GM19239 (cell line): Measurements from ENCODE around the gene FBXL7.

Experiments used
- DNase-seq: peaks from one replicate; pipeline ENCODE4 v3.0.0; 2011; ENCODE audit warnings: low spot score; ENCODE audit not compliant: insufficient read length
- FAIRE-seq: peaks from 2 replicates; lab custom pipeline; 2011; peaks lifted over from hg19 to GRCh38; lab: Jason Lieb, UNC

The FBXL7 gene

DNA sequence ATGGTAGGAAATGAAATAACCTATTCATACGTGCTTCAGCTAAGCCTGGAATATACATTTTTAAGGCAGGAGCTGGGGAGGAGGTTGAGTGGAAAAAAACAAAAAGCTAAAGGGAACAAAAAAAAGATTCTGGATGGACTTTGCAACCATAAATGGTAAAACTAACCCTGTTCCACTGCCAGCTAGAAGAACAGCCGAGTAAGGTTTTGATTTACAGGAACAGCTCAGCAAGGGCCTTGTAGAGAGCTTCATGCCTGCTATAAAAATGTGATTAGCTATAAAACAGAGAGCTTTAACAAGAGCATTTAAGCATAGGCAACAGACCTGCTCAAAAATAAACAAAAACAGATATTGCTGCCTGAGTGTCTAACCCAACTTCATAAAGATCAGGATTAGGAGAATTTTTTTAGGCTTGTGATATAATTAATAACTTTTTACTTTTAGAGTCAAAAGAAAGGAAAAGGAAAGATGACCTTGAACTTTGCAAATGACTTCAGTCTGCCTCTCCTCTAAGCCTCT is 194.8 kb downstream of the FBXL7 start:
- FAIRE-seq (no peak), DNase-seq (no peak)

DNA sequence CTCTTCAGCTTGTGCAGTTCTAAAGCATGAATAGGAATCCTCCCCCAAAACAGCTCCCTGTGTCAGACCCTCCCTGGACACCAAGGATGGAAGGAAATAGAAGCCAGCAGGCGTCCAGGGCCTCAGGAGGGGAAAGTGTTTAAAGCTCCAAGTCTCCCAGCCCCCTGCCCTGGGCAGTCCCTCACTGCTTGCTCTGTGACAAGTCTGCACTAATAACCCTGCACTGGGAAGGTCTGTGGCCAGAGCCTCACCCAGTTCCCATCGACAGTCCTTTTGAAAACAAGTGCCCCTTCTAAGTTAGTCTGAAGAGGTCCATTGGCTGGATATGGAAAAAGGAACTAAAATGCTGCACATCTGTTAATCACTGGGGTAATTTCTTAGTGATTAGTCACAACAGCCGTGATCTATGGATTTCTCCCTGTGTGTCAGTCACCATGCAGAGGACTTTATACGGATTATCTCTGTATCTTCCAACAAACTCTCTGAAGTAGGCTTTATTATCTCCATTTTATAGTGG is 195.3 kb downstream of the FBXL7 start:
- FAIRE-seq = no peak
- no peak for DNase-seq

DNA sequence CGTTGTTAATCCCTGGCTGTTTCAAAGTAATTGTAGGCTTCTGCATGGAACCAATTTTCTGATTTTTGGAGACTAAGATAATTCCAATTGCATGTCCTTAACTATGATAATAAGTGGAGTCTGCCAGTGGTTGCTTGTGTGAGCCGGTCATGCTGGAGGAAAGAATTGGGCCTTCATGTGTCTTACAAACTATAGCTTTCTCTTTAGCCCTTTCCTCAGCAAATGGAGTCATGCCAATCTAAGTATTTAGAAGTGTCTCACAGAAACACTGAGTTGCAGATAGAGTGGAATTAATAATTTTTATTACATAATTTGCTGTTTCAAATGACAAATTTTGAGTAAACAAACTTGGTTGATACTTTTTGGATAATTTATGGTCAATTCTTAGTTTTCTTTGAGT is 200.4 kb downstream of the FBXL7 start:
- no peak for FAIRE-seq

DNA sequence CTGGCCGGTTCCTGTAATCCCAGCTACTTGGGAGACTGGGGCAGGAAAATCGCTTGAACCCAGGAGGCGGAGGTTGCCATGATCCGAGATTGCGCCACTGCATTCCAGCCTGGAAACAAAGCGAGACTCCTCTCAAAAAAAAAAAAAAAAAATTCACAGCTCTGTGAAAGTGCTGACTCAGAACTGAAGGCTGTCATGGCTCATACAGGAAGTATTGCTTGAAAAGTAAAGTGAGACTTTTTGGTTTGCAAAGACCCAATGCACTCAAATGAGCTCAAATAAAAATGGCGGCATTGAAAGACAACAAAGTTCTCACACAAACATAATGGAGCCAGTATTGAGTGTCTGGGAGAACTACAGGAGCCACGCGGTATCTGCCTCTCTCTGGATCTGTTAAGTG is 202.1 kb downstream of the FBXL7 start:
- FAIRE-seq = no peak

More for the DNA sequence above, 200.4 kb downstream of the FBXL7 start:
- DNase-seq = no peak

DNA sequence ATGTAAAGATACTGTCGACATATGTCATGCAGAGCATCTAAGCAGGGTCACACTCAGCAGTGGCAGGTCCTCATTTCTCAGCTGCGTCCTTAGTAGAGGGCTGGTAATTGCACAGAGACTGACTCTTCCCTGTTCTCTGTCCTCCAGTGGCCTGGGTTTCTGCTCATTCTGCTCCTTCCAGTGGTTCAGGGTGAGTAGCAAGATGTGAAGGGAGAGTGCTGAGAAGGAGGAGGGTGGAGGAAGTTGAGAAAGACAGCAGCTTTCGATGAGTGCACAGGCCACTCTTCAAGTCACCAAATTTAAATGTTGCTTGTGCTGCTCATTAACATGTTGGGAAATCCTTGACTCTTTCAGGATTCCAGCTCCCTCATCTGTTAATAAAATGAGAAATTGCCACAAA is 203.9 kb downstream of the FBXL7 start:
- no peak for DNase-seq
- FAIRE-seq = no peak

More for the DNA sequence above, 202.1 kb downstream of the FBXL7 start:
- DNase-seq = no peak

DNA sequence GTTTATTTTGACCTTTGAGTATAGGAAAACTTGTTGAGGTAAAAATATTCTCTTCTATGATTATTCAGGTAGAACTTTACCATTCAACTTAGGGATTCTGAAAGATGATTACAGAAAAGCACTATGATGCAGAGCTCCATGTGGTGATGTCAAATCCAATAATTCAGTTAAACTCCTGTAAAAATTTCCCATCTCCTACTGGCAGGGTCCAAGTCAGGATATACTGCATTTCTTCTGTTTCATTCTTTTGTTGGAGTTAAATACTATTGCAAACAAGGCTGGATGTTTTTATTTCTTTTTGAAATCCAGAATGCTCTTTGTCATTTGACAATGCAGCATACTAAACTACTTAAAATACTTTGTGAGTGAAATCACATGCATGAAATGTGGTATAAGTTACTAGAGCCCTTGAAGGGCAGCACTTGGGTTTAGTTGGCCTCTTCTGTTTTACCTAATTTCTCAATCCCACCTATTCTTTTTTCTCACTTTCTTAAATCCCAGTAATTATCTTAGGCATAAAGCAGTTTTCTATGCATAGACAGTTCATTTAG is 204.5 kb downstream of the FBXL7 start:
- FAIRE-seq = no peak
- DNase-seq = no peak

DNA sequence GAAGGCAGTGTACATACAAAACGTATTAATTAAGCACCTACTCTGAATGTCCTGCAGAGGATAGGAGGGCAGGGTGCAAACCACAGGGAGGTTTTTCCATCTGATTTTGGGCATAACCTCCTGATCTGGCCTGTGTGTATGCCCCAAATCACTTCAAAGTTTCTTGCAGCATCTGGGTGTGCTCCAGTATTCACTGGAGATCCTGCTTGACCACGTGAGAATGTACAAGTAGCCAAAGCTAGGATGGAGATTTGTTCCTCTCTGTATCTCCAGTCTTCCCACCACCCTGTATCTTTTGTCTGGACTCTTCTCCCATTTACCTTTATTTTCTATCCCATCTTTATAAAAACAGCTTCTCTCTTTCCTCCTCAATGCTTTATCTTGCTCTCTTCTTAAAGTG is 207.7 kb downstream of the FBXL7 start:
- DNase-seq (no peak), FAIRE-seq (no peak)

DNA sequence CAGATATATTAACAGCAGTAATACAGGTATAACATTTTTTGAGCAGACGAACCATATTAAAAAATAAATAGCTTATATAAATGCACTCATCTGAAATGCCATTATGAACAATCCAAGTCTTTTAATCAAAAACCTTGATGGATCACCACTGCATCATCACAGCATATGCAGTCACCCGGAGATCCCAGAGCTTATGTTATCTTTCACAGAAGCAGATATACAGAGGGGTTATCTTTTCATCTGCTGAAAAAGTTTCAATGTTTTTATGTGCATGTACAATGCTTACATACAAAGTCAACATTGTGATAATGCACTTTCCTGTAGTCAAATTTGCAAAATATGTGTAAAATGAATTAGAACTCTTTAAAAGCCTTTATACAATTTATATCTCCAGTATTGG is 211.9 kb downstream of the FBXL7 start:
- DNase-seq = no peak
- FAIRE-seq = no peak

DNA sequence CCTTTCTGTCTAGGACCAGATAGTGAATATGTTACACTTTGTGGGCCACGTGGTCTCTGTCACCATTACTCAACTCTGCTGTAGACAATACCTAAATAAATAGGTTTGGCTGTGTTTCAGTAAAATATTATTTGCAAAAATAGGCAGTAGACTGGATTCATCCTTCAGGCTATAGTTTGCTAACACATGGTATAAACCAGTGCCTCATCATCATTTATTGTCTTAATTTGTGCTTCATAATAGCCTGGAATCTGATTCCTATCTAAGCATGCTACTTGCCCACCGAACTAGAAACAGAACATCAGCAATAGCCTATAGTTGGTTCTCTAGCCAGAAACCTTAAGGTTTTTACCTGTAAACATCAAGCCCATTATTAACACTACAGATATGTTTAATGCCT is 215.6 kb downstream of the FBXL7 start:
- DNase-seq = no peak
- no peak for FAIRE-seq

DNA sequence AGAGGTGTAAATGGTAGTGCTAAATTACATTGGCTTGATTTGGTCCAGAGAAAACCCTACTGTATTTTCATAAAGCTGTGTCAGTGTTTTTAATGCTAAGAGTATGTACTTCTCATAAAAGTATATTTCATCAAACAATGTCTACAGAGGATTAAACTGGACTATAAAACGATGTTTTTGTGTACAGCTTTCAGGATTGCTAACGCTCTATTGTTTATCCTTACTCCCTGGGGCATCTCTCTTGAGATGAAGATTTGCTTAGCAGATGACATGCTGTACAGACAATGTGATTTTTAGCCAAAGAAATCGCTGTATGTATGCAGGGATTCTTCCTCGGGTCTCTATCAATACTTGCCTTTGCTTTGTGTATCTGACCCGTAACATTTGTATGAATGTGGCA is 216.0 kb downstream of the FBXL7 start:
- no peak for FAIRE-seq
- no peak for DNase-seq

DNA sequence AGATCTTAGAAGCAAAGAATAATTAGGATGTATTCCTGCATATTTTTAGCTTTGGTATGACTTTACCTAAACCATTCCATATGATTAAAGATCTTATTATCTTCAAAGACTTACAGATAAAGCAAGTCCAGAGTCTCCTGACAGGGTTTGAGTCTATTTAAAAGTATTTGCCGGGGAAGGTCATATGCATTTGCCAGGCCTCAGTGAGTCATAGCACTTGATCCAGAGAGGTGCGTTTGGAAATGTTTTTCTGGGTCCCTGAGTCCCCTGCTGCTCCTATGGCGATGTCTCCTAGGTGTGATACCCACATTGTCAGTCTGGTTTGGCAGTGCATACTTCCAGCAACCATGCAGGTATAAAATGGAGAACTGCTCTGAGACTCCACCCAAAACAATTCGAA is 217.0 kb downstream of the FBXL7 start:
- FAIRE-seq (no peak), DNase-seq (no peak)

DNA sequence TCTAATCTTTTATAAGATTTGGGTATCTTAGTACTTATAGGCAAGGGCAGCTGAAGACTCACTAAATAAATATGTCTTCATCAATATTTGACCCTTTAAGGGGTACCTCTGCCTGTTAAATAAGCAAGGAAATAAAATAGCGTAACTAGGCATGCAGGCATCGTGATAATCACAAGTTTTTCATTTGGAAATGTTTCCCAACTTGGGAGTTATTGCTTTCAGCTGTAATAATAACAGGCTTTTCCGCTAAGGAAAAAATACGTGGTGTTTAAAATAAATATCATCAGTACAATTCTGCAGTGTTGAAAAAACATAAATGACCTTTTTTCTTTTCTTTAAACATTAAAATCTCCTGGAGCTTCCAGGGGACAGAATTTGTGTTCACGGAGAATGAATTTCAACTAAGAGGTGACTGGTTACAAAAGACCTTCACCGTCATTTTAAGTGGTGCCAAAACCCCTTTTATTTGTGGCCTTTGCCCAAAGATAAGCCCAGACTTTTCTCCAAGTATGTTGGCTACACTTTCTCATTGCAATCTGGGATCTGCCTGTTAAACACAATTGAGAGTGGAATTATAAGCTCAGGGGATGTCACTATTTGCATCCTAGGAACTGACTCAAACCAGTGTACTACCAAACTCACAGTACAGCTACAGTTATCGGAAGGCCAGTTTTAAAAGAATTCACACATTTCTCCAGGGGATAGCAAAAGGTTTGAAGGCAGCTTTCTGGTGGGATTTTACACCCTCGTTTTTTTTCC is 218.6 kb downstream of the FBXL7 start:
- no peak for FAIRE-seq

DNA sequence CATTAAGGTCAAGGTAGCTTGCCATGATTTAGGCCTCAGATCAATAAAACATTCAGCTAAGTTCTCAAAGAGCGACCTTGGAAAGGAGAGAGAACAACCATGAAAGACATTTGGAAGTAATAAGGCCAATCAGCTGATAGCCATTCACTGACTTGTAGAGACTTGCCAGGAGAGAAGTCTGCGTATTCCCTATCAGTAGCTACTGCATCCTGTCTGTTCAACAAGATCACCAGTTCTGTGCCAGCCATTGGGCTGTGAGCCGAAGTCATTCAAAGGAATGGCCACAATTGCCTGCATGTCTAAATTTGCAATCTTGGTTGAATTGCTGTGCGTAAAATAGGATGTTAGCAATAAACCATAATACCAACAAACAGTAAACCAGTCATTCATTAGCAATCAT is 219.8 kb downstream of the FBXL7 start:
- FAIRE-seq (no peak), DNase-seq (no peak)

More for the DNA sequence above, 218.6 kb downstream of the FBXL7 start:
- DNase-seq = no peak

DNA sequence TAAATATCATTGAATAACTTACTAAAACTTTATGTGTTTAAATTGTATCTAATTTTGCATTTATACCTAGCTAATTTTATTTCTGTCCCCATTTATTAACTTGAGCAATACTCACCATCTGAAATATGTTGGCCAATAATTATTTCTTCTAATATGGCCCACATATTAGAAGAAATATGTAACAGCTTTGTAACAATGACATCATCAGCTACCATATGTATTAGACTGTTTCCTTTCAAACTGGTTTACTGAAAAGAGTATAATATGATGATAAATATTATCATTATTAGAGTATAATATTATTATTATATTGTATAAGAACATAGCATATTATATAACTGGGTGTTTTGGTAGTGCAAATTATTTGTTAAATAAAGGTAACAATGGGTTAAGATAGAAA is 220.5 kb downstream of the FBXL7 start:
- no peak for FAIRE-seq
- no peak for DNase-seq

DNA sequence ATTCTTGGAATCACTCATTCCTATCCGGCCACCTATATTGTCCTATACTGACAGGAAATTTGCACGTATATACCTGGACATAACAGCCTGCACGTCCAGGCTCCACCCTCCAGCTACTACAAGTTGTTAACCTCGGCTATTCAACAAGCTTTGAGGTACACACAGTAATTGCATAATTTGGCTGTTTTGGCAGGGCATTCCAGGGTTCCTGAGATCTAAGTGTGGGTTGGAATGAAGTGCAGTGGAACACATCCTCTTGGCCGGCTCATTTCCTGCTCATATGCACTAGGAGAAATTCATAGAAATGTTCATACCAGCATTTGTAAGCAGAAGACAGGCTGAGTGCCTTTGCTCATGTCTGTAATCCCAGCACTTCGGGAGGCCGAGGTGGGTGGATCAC is 222.3 kb downstream of the FBXL7 start:
- DNase-seq = no peak
- FAIRE-seq = no peak

DNA sequence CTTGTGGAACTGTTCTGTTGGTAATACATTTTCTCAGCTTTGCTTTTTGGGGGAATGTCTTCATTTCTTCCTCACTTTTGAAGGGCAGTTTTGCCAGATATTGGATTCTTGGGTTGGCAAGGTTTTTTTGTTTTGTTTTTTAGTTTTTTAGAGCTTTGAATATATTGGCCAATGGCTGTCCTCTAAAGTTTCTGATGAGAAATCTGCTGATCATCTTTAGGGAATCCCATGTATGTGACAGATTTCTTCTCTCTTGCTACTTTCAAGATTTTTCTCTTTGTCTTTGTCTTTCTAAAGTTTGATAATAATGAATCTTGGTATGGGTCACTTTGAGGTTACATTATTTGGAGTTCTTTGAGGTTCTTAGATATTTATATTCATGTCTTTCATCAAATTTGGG is 227.4 kb downstream of the FBXL7 start:
- DNase-seq = no peak

DNA sequence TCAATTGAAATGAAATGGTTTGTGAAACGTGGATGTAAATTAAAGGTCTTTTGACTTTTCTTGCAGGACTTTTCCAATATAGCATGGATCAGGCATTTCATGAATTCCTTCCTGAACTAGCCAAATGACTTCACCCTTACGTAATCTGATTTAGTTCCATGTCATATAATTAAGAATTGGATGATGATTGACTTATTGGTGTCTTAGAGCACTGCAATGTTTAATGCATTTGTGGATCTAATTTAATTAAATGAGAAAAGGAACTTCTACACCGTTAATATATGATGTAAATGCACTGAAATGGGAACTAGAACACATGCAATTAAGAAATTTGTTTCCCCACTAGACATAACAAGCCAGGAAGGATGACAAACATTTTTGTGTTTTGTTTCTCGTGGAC is 228.8 kb downstream of the FBXL7 start:
- DNase-seq (no peak), FAIRE-seq (no peak)

More for the DNA sequence above, 227.4 kb downstream of the FBXL7 start:
- no peak for FAIRE-seq

DNA sequence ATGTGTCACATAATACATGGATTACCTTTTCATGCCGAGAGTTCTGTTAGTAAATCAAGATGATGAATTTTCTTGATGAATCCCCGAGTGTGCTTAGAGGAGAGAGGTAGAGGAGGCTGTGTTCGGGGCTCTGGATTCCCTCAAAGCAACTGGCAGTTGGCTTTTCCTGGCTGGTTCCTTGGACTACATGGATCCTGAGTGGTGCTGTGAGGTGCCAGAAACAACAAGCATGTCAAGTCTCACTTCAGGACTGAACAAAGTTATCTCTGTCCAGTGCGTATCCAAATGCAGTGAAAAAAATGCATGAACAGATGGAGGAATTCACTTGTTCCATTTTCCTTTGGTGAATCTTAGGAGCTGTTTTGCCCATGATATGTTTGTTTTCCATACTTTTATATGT is 231.7 kb downstream of the FBXL7 start:
- DNase-seq (no peak), FAIRE-seq (no peak)

DNA sequence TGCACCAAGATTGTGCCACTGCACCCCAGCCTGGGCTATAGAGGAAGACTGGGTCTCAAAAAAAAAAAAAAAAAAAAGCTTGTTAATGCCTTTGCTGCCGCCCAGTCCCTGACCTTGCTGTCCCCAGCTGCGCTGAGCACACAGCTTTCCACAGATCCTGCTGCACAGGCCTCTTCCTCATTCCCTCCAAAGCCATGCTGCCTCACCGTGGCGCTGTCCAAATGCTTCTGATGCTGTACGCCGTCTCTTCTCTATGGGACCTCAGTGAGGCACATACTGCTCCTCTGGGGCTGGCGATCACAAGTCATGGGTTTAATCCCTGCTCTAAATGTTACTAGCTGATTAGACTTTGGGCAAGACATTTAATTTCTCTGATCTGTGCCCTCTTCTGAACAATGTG is 234.1 kb downstream of the FBXL7 start:
- FAIRE-seq (no peak), DNase-seq (no peak)

DNA sequence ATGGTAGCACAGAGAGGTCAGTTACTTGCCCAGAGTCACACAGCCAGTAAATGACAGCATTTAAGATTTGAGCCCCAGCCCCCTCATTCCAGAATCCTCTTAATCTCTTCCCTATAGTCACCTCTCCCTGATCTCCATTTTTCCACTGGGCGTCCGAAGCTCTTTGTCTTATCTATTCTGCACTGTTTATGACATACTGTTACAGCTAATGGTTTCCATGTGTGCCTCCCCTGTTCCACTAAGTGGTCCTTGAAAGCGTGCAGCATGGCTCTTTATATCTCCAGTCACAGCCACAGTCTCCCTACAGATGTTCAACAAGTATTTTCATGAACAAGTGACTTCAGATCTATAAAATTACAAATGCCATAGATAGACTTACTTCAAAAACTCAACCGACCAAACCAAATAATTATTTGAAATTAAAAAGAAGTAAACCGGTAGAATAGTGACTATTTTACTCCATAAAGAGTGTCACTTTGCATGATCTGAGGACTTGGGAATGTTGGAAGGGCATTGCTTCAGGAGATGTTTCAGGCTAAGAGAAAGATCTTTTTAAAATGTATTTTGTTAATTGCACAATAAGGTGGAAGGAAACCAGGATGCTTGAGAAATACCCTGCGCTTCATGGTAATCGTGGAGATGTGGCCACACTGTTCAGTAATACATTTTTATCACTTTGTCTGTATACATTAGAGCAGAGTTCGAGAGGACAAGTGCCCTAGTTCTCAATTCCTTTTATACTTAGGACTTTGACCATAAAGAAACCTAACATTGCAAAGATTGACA is 237.2 kb downstream of the FBXL7 start:
- DNase-seq = no peak
- FAIRE-seq = no peak
